HL-60/S4 (cell line): Measurements from ENCODE around the gene DNTTIP2.
"Not testable (repeated sequence)": the region's sequence is repeated elsewhere in the genome, so short reads cannot be mapped to it uniquely, and the experiment has no call there.

ENCODE experiments used
- in situ Hi-C: fragments of 300-500 bp; cut with MboI; formaldehyde crosslinking; loops from 2 replicates; pipeline ENCODE4 v1.14.3; 2022; ENCODE audit warnings: low sequenced_read_pairs

Gene DNTTIP2, protein sequence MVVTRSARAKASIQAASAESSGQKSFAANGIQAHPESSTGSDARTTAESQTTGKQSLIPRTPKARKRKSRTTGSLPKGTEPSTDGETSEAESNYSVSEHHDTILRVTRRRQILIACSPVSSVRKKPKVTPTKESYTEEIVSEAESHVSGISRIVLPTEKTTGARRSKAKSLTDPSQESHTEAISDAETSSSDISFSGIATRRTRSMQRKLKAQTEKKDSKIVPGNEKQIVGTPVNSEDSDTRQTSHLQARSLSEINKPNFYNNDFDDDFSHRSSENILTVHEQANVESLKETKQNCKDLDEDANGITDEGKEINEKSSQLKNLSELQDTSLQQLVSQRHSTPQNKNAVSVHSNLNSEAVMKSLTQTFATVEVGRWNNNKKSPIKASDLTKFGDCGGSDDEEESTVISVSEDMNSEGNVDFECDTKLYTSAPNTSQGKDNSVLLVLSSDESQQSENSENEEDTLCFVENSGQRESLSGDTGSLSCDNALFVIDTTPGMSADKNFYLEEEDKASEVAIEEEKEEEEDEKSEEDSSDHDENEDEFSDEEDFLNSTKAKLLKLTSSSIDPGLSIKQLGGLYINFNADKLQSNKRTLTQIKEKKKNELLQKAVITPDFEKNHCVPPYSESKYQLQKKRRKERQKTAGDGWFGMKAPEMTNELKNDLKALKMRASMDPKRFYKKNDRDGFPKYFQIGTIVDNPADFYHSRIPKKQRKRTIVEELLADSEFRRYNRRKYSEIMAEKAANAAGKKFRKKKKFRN

DNA sequence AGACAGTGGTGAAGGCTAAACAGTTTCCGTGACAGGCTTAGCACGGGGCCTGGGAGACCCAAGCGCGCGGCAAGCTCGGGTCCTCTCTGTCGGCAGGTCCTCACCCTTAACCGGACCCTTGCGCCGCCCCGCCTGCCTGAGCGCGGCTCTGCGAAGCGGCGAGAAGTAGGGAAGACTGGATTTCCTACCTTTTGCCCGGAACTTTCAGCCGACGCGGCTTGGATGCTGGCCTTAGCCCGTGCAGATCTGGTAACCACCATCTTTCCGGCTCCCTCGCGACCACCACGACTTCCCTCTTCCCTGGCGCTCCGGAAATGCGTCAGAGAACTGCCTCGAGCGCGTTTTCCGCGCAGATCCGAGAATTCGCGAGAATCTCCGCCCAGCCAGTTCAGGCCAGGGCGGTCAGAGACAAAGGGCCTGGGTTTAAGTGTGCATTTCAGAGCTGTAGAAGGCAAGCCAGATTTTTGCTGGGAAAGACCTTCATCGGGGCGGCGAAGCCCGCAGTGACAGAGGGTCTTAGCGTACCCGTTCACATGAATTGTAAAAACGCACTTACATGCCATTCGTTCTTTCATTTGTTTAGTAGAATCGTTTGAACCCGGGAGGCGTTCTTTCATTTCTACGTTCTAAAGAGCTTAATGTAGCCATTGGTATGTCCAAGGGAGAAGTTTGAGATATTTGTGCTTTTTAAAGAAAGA lies at the start of gene DNTTIP2:
Gene DNTTIP2, minus strand, starts transcription at position 318 of the 698 bp plus-strand sequence. Its CDS starts 58 bp downstream, at position 260.
- in situ Hi-C loops = no loop called here

DNA sequence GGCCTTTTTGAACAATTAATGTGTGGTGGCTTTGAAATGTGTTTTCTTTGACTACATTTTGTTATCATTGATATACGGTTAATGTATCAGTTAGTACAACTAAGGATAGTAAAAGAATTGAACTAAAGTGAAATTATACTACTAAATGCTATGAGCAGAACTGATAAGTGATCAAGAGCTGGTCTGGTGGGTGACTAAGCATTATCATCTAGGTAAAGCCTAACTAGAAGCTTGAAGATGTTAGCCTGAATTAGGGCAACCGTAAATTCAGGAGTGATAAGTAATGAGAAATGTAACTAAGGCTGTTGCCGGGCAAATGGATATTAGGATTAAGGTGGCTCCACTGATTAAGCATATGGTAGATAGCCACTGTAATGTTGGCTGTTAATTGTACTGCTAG lies 46.2 kb upstream of the DNTTIP2 start:
- in situ Hi-C loops = no loop called here

DNA sequence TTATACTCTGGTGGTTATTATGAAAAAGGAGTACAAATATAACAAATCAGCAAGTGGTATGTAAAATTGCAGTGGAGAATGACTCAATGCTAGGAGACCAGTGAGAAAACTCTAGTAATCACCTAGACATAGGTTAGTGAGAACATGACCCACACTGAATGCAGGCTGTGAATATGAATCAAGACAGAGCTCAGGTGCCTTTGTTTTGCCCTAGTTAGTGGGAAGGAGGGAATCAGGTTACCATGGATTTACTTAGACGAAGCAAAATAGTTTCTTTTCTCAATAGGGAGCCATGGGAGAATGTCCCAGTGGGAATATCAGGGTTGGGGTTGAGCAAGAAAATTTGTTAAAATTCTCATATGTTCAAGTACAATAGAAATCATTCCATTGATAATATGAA lies 40.8 kb upstream of the DNTTIP2 start:
- in situ Hi-C loops = no loop called here

DNA sequence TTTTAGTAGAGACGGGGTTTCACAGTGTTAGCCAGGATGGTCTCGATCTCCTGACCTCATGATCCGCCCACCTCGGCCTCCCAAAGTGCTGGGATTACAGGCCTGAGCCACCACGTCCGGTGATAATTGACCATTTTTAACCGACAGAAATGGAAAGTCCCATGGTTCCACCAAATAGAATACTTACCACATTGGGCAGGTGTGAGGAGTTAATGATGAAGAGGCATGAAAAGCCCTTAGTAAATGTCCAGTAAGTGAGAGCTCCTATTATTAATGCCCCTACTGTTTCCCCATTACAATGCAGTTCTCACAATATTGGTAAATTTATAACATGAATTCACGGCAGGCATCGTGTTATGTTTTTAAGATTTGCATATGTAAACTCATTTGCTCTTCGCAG lies 38.3 kb upstream of the DNTTIP2 start:
- in situ Hi-C loops = no loop called here

DNA sequence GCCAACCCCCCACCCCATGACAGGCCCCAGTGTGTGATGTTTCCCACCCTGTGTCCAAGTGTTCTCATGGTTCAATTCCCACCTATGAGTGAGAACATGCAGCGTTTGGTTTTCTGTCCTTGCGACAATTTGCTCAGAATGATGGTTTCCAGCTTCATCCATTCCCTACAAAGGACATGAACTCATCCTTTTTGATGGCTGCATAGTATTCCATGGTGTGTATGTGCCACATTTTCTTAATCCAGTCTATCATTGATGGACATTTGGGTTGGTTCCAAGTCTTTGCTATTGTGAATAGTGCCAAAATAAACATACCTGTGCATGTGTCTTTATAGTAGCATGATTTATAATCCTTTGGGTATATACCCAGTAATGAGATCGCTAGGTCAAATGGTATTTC lies 31.9 kb upstream of the DNTTIP2 start:
- in situ Hi-C loops = not testable (repeated sequence)

DNA sequence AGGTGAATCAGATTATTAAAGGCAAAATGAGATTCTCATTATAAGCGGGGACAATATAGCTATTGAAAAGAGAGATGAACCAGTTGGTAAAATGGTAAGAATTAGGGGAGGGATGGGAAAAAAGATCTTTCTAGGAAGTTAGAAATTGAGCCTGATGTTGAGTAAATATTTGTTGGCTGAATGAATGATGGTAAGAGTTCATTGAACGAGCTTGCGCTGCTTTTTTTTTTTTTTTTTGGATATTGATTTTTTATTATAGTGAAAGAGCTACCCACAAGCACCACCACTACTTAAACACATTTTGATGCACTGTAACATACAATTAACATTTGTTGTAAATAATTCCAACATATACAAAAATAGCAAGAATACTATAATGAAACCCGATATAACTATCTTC lies 31.3 kb upstream of the DNTTIP2 start:
- in situ Hi-C loops = no loop called here

DNA sequence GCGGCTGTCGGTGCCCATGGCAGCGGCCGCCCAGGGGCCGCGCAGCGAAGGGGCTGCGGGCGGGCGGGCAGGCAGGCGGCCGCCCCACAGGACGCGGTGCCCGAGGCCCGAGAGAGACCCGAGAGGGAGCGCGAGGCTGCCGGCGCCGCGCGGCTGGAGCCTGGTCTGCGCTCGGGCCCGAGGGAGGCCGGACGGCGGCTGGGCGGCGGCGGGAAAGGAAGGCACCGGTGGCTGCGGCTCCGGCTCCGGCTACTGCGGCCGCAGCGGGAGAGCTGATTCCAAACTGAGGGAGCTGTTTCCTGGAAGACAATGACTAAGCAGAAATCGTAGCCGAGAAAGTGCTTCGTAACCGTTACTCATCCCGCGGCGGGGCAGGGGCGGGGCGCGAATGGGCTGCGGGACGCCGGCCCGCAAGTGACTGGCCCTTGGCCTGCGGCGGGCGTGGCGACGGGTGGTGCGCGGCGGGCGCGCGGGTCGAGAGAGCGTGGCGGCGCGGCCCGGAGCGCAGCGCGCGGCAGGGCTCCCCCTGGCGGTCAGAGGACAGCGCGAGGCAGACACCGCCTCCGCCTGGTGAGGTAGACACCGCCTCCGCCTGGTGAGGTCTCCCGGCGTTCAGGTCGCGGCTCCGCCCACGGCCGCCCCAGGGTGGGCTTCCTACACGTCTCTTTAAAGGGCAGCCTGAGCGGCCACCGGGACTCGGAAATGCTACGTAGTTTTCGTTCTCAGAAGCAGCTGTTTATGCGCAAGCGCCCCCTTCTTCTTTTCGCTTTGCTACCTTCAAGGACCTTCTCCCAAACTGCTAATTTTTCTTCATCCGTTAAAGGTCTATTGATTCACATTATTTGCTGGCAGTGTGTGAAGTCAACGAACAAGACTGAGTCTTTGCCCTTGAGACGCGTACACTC lies 30.4 kb upstream of the DNTTIP2 start, which contains the start of gene GCLM:
Gene GCLM, minus strand, starts transcription at position 285 of the 905 bp plus-strand sequence. Its CDS starts 267 bp downstream, at position 18.
- in situ Hi-C loops = no loop called here

DNA sequence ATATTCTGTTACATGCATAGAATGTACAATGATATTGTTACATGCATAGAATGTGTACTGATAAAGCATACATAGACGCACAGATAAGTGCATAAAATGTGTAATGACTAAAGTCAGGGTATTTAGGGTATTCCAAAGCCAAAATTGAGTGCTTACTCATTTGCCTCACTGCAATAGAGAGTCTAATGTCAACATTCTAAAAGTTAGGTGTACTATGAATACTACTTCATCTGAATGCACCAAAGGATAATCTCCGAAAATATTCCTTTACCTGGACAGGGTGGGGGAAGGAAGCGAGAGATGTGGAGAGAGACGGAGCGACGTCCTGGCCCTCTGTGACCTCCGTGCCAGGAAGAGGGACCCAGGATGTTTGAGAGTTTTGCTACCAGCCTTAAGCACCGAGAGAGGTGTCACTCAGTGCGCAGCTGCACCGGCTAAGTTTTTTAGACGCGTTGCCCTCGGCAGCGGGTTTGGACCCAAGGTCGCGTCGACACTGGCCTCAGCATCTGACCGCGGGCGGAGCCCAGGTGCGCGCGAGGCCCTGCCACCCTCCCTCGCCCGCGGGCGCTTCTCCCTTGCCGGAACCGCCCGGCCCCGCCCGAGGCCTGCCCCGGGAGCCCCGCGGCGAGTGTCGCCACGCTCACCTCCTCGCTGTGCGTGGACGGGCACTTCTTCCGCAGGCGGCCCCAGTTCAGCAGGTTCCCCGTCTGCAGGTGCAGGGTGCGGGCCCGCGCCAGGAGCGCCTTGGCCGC lies 29.6 kb upstream of the DNTTIP2 start:
- in situ Hi-C loops = no loop called here

DNA sequence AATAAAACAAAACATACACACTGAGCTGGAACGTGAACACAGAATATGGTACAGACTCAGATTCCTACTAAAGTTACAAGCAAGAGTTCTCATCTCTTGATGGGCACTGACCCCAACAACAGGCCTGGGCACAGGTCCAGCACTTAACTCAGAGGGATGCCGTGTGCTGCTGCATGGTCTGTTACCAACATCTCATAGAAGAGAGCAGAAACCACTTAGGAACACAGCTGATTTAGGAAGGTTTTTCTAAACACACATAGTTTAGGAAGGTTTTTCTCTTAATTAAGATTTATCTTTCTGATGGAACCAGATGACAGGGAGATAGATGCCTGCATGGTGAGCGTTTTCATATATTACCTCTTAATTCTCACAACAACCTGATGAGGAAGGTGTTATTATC lies 28.7 kb upstream of the DNTTIP2 start:
- in situ Hi-C loops = no loop called here

DNA sequence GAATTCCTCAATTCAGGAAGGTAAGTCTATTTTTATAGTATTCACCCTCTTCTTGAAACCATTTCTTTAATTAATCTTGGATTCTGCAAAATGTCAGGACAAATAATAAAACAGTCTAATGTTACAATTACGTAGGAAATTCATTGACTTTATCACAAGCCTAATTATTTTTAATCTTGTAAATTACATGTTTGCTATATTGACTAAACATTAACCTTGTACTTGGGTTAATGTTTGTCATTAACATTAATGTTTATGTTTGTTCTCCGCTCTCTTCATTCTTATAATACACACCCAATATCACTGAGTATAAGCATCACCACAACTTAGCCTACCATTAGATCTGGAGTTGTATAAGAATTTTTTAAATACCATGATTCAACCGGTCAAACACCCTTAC lies 27.5 kb upstream of the DNTTIP2 start:
- in situ Hi-C loops = no loop called here

DNA sequence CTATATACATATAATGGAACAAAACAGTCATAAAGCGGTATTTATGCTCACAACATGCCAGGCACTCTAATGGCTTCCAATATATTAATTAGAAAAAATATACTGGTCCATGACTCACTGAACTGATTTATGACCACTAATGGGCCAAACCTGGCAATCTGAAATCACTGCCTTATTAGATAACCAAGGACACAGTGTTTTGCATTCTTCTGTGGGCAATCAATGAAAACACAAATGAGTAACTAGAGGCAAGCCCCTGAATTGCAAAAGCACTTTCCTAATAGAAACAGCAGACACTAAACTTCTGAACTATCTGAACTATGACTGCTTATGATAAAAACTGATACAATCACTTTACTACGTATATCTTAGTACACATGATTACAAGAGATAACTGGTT lies 26.7 kb upstream of the DNTTIP2 start:
- in situ Hi-C loops = no loop called here

DNA sequence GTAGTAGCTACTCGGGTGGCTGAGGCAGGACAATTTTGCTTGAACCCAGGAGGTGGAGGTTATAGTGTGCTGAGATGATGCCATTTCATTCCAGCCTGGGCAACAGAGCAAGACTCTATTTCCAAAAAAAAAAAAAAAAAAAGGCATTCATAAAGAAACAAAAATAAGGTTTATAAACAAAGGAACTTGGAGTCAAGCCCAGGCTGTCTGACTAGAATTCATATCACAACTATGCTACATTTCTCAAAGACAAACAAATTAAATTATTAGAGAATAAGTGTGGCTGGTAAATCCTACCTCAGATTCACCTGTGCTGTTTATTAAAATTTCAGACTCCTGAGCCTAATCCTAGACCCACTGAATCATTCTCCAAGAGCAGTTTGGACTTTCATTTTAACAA lies 26.0 kb upstream of the DNTTIP2 start:
- in situ Hi-C loops = no loop called here

DNA sequence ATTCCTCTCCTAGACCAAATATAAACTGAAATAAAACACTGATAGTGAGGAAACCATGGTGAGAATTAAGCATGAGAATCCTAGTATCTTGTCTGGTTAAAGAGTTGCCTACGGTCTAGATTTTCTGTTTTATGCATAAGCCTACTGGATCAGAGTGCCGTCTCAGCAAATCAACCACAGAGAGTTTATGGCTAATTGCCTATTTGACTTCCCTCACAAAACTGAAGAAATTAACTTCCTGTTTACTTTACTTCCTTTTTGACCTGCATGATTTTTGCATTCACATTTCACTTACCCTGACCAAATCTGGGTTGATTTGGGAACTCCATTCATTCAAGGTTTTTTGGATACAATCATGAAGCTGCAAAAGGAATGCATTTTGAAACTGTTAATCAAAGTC lies 25.2 kb upstream of the DNTTIP2 start:
- in situ Hi-C loops = no loop called here

DNA sequence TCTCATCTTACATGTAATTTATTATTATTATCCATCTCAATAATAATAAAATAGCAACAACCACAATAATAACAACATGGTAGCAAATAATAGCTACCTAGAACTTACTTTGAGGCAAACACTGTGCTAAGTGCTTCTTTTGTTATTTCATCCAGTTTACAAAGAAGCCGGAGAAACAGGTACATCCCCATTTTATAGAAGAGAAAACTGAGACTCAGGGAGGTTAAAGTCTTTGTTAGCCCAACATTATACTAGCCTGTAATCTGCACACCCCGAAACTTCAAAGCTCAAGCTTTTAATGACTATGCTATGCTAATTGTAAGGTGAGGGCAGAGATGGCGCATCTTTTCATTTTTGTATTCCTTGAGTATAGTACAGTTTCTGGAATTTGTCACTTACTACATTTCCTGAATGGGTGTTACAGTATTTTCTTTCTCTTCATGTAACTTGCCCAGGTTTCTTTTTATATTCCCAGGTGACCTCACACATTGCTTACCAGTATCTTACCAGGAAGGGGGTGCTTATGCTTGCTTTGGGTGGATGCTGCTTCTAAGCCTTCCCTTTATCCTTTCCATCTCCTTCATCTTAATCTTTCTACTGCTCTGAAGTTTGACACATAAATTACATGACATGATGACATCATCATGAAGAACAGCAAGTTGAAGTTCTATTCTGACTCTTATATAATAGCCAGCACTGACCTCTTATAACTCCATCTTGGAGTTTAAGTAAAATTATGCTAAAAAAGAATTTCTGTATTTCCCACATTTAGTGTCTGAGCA lies 21.9 kb upstream of the DNTTIP2 start:
- in situ Hi-C loops = no loop called here

DNA sequence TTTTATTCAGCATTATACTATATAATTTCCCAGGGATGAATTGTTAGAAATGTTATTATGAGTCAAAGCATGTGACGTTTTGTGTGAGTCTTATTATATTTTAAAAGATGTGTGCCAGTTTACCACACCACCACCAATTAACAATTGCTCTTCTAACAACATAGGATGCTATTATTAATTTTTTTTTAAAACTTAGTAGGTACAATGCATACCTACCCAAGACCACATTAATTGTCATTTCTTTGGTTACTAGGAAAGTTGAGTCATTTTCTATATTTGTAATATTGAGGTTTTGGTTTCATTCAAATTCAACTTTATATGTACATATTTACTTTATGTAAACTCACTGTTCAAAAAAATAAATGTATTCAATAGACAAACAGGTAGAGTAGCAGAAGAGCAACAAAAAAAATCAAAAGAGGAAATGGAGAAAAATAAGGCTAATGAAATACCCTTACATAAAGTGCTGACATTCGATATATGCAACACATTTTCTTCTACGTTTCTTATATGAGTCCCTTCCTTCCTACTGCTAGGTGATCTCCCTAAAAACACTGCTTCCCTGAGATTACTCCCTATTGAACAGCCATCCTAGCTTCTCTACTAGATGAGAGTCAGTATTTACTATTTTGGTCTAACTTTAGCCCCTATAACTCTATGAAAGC lies 20.7 kb upstream of the DNTTIP2 start:
- in situ Hi-C loops = no loop called here

DNA sequence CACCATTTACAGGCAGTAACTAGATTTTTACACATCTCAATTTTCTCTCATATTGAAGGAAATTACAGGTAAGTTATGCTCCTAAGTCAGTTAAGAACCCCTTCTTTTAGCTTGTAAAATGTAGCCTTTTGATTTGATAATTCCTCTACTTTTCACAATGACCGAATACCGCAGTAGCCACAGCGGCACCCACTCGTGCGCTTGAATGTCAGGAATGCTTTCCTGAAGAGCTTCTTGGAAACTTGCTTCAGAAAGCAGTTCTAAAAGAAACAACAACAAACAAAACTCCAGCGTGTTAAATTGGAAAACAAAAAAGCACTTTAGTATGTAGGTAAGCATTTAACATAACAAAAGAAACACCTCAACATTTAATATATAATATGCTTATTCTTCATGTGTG lies 9.9 kb upstream of the DNTTIP2 start:
- in situ Hi-C loops = no loop called here

DNA sequence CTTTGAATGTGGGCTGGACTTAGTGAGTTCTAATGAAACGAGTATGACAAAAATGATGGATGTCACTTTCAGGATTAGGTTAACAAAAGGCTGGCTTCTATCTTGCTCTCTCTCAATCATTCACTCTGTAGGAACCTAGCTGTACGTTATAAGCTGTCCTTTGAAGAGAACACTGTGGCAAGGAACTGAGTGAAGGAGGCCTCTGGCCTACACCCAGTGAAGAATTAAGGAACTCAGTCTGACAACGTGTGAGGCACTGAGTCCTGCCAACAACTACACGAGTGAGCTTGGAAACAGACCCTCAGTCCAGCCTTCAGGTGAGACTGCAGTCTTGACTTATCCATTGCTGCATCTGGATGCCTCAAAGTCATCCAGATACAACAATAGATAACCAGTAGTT lies 3.3 kb upstream of the DNTTIP2 start:
- in situ Hi-C loops = no loop called here

DNA sequence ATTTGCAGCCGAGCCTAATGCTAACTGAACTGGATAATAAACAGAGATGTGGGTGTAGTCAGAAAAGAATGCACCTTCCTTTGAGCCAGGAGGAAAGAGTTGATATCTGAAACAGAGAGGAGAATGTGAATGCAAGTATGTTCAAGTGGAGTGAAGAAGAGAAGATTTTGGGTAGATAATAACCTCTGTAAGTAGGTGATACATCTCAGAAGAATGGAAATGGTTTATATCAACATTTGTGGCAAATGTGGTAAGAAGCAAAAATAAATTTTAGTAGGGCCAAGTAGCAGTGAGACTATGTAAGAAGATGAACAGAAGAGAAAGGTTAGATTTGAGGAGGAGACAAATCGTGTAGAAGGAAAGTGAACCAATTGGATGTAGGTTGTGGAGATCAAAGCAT lies 1.7 kb upstream of the DNTTIP2 start:
- in situ Hi-C loops = no loop called here

DNA sequence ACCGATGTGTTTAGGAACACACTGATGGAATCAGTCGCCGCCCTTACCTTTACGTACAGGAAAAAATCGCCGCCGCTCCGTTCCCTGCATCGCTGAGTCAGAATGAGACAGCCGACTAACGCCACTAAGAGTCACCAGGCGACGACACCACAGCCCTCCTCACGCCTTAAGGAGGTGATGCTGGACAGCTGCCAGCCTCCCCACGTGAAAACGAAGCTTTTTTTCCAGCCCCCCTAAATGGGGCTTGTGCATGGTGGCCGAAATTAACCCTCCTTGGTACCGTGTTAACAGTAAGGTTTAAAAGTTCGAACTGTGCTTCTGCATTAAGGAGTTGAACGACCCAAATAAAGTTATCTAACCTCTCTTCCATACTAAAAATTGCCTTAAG lies 511 bp downstream of the DNTTIP2 start:
- in situ Hi-C loops = no loop called here
